Activated T-cell treated with anti-CD3 and anti-CD28 coated beads for 48 hours (primary cell): ENCODE measurements around the gene NAA16.

Source experiments
- DNase-seq: peaks from one replicate; pipeline ENCODE4 v3.0.0-alpha.2; 2020; ENCODE audit warnings: low read depth

Gene NAA16

GRCh38 chr13:41304551-41304950 lies 6.5 kb upstream of the NAA16 start:
- DNase-seq, result no peak

- DNase-seq, result no peak
Measured at GRCh38 chr13:41306271-41307145, 4.6 kb upstream of the NAA16 start.

GRCh38 chr13:41307884-41308640 lies 3.0 kb upstream of the NAA16 start:
- DNase-seq, result no peak

- peak; percentile 56 for DNase-seq
Measured at GRCh38 chr13:41311406-41312175, 524 bp downstream of the NAA16 start.

- DNase-seq, result no peak
Measured at GRCh38 chr13:41312176-41312500, 1.1 kb downstream of the NAA16 start.

- DNase-seq, result no peak
Measured at GRCh38 chr13:41313117-41313516, 2.0 kb downstream of the NAA16 start.

GRCh38 chr13:41313659-41314197 lies 2.7 kb downstream of the NAA16 start:
- DNase-seq, result no peak

GRCh38 chr13:41315443-41316047 lies 4.5 kb downstream of the NAA16 start:
- no peak for DNase-seq

GRCh38 chr13:41317243-41317642 lies 6.2 kb downstream of the NAA16 start:
- no peak for DNase-seq

- no peak for DNase-seq
Measured at GRCh38 chr13:41325752-41326151, 14.7 kb downstream of the NAA16 start.

GRCh38 chr13:41326661-41327060 lies 15.6 kb downstream of the NAA16 start:
- DNase-seq, result no peak

- no peak for DNase-seq
Measured at GRCh38 chr13:41327994-41328790, 17.1 kb downstream of the NAA16 start.

- DNase-seq, result no peak
Measured at GRCh38 chr13:41332829-41333228, 21.8 kb downstream of the NAA16 start.

GRCh38 chr13:41334810-41335209 lies 23.7 kb downstream of the NAA16 start:
- no peak for DNase-seq

- DNase-seq, result no peak
Measured at GRCh38 chr13:41344358-41344757, 33.3 kb downstream of the NAA16 start.

GRCh38 chr13:41345165-41345913 lies 34.3 kb downstream of the NAA16 start:
- DNase-seq, result no peak

- no peak for DNase-seq
Measured at GRCh38 chr13:41345914-41346589, 35.0 kb downstream of the NAA16 start.

GRCh38 chr13:41352935-41353840 lies 42.1 kb downstream of the NAA16 start:
- DNase-seq, result peak; percentile 13

- no peak for DNase-seq
Measured at GRCh38 chr13:41354416-41354815, 43.3 kb downstream of the NAA16 start.
